HL-60/S4 treated with retinoic acid at 250 ng/mL for 4 days and 3 days (cell line): ENCODE data around the gene TSSK2.

Experiments
- in situ Hi-C: fragments of 300-500 bp; cut with MboI; formaldehyde crosslinking; loops from 2 replicates; pipeline ENCODE4 v1.7.0; 2022; ENCODE audit warnings: low sequenced_read_pairs

Gene TSSK2

GRCh38 chr22:19124377-19124776 lies 6.7 kb upstream of the TSSK2 start:
- in situ Hi-C loops = no loop called here

GRCh38 chr22:19125011-19125410 lies 6.1 kb upstream of the TSSK2 start:
- in situ Hi-C loops = no loop called here

- in situ Hi-C loops = no loop called here
These were observed 5.4 kb upstream of the TSSK2 start for GRCh38 chr22:19125474-19126308.

DNA sequence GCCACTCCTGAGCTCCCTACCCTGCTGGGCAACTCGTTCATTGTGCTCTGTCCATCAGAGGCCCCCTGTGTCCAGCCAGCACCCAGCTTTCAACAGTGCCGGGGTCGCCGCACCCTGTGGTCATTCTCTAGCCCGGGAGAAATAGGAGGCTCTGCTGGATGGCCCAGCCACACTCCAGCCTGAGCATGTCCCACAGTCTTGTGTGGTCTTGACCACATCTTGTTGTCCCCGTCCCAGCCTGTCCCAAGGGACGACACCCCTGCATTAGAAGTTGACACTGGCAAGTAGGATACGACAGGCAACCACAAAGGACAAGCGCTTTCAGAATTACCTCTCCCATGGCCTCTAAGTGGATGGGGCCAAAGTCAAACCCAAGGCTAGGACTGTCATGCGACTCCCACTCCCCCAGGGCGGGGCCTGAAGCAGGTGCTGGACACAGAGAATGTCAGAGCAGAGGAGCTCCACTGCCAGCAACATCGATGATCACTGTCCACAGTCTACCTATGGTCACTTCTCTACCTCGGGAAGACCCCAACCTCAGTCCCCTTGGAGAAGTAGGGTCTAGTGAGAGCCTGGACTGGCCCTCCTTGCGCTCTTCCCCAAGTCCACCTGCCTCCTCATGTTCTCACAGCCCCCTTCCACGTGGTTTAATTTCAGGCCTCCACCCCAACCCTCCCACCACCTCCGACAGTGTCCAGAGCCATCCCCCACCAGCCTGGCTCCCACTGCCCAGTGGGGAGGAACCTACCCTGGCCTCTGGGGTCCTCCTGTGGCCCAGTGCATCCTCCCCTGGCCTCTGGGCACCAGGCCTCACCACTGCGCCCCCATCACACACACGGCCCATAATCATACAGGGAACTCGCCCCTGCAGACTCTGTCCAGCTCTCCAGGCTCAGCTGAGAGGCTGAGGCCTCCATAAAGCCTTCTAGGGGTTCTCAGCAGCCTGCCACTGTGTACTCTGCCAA lies 4.5 kb upstream of the TSSK2 start:
- in situ Hi-C loops = no loop called here

GRCh38 chr22:19127329-19128008 lies 3.6 kb upstream of the TSSK2 start:
- in situ Hi-C loops = no loop called here

GRCh38 chr22:19128009-19128401 lies 3.1 kb upstream of the TSSK2 start:
- in situ Hi-C loops = no loop called here

DNA sequence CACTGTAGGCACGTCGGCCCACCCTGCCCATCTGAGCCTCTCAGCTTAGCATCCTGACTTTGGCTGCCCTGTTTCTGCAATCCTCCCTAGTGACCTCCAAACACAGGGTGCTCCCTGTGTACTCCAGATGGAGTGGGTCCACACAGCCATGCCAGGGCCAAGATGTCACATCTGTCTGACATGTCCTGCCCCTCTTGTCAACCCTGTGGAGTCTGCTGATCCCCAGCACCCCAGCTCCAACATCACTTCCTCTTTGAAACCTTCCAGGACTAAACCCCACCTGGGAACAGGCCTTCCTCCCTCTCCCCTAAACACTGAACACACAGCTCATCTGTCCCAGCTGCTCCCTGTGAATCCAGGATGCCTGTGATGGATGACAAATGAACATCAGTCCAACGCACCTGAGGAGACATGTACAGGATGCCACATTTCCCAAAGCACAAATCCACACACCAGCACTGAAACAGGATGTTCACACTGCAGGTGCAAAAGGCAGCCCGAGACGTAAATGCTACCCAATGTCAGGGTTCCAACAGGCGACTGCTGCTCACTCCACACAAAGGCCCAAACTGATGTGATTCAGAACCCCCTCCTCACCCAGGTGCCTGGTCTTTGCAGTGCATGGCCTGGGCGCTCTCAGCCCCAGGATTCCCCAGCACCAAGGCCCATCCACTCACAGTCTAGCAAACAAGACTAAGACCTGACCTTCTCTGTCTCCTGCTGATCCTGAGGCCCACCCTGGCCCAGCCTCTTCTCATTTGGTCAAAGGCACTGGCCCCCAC lies 2.0 kb upstream of the TSSK2 start:
- in situ Hi-C loops = no loop called here

DNA sequence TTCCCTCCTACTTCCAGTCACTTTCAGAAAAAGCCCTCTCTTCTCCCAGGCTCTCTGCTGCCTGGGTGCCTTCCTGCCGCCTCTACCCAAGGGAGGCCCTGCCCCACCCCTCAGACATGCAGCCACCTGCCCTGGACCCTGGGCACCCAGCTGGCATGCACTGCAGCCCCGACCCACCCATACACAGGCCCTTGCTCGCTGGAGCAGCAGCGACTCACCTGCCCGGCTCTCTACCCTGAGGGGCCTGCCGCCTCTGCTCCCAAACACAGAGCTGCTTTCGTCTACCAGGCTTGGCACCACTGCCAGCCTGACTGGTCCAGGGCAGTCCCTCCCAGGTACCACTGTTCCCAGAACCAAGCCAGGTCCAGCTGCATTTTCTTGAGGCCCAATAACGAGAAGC lies 1.2 kb upstream of the TSSK2 start:
- in situ Hi-C loops = no loop called here

GRCh38 chr22:19131685-19132015 lies 542 bp downstream of the TSSK2 start:
- in situ Hi-C loops = no loop called here

- in situ Hi-C loops = no loop called here
These were observed 1.0 kb downstream of the TSSK2 start for GRCh38 chr22:19132153-19132552.

- in situ Hi-C loops = no loop called here
These were observed 1.7 kb downstream of the TSSK2 start for GRCh38 chr22:19132693-19133400.

DNA sequence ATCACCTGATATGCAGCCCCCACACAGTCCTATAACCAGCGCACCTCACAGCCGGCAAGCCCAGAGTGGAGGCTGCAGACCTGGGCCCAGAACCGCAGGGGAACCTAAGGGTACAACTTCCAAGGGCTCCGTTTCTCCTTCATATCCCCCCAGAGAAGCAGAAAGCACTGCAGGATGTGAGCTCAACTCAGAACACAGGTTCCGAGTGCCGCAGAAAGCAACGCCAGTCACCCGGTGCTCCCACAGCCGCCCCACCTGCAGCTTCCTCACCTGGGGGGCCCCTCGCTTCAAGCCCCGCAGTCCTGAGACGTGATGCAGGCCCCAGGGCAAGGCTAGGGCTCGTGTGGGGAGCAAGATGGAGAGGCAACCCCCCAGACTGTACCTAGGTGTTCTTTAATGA lies 2.5 kb downstream of the TSSK2 start:
- in situ Hi-C loops = no loop called here

DNA sequence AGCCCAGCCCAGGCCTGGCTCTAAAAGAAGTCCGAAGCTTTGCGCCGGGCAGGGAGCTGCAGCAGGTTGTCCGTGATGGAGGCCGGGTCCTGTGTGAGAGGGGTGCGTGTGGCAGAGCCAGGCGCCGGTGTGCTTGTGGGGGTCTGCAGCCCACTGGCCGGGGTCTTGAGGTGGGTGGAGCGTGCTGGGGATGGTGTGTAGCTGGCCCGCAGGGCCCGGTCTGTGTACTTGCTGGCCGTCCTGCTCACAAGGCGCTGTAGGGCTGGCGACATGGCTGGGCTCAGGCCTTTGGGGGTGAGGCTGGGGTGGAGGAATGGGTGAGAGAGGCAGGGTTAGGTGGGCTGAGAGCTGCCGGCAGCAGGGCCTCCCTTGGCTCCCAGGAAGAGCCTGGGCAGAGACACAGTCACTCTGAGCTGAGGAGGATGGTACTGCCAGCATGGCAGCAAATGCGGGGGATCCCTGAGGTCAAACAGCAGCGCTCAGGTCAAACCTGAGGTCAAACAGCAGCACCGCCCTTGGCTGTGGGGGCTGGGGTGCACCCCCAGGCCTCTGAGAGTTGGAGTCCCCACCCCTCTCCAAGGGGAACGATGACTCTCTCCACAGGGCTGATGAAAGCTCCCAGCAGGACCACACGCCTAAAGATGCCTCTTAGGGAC lies 3.2 kb downstream of the TSSK2 start:
- in situ Hi-C loops = no loop called here

- in situ Hi-C loops = no loop called here
These were observed 3.8 kb downstream of the TSSK2 start for GRCh38 chr22:19134874-19135273.

- in situ Hi-C loops = no loop called here
These were observed 5.8 kb downstream of the TSSK2 start for GRCh38 chr22:19136915-19137314.

DNA sequence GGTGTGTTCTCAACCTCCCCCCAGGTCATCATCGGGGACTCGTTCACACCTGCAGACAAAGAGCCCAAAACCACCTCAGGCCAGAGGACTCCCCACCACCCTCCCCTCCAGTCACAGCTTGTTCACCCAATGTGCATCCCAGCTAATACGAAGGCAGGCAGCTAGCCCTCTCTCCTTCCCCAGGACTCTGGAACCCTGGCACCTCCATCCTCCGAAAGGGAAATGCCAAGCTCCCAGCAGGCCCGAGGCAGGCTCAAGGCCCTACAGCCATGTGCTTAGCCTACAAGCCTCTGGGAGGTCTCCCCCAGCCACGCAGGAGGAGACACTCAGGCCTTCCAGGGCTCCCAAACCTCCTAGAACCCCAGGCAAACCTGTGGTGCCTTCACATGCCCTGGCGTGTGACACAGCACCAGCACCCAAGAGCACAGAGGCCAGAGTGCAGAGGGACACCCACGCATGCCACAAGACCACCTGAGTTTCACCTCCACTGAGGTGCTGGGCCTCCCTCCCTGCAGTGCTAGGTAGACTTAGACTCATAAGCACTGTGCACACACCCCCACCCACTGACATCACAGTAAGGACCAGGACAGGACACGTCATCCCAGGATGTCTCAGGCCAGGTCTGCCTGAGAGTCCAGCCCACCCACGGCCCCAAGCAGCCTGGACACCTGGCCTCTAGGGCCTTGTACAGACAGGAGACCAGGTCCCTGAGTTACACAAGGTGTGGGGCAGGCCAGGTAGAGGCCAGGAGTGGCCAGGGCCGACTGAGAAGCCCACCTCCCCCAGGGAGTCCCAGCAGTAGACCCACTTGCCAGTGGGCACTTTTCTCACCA lies 6.5 kb downstream of the TSSK2 start:
- in situ Hi-C loops = no loop called here

DNA sequence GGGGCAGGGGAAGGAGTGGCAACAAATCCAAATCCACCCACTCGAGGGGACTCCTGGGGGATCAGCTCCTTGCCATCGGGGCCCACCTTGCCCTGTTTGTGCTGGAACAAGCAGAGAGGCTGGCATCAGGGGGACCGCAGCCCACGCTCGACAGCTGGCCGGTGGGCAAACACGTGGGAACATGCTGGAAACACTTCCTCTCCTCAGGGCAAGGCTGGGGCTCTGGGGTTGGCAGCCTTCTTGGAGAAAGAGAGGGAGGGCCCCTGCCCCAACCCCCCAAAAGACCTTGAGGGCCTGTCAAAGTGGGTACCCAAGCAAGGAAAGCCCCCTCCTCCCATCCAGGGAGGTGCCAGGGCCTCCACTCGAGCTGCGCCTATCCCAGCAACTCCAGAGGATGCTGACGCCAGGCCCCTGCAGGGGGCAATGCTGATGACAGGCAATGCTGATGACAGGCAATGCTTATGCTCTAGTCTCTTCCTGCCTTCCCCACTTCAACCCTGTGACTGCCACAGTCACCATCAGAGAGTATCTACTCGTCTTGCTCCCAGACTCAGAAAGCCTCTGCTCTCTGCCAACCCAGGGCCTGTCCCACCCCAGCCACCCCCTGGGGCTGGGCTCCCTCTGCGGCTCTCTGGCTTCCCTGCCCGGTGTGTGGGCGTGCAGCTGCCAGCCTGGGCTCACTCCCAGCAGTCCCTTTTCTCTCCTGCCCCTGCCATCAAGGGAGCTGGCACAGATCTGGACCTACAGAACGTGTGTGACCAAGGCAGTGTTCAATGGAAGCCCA lies 7.3 kb downstream of the TSSK2 start:
- in situ Hi-C loops = no loop called here

DNA sequence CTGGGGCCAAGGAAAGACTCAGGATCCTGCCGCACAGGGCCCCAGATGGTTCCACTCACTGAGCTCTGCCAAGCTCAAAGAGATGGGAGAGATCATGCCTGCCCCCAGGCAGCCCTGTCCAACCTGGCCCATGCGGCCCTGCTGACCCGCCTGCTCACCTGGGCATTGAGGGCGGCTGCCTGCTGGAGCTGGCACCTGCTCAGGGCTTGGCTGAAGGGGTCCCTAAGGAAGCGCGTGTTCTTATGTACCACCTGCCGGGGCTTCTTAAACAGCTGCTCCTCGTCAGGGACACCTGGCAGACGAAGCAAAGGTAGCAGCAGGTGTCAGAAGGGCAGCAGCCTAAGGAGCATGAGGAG lies 7.9 kb downstream of the TSSK2 start:
- in situ Hi-C loops = no loop called here
